SU-DHL-6 (cell line): ENCODE results near the gene ANKFY1.

Source experiments
- H2AFZ ChIP-seq: fragments of 200-600 bp; sonication (generic); 2 replicates; pipeline ENCODE4 v1.6.1; 2014; ENCODE audit warnings: low read depth, mild to moderate bottlenecking, moderate library complexity, mixed read lengths, antibody characterized with exemption, low read length; ENCODE audit not compliant: severe bottlenecking
- H3F3A ChIP-seq: fragments of 200-600 bp; shearing (Covaris generic); 2 replicates; pipeline ENCODE4 v1.6.0; 2016; ENCODE audit warnings: antibody characterized with exemption, mild to moderate bottlenecking; ENCODE audit not compliant: insufficient read depth
- H3K27ac ChIP-seq: fragments of 200-600 bp; sonication (generic); 2 replicates; pipeline ENCODE4 v1.5.1; 2016; ENCODE audit warnings: low read depth, mild to moderate bottlenecking, low read length, moderate library complexity, mixed read lengths
- H3K27me3 ChIP-seq: fragments of 200-600 bp; sonication (generic), shearing (Covaris generic); 2 replicates; pipeline ENCODE4 v1.6.0; 2014; ENCODE audit warnings: mild to moderate bottlenecking, low read length
- H3K36me3 ChIP-seq: fragments of 200-600 bp; sonication (generic); 2 replicates; pipeline ENCODE4 v1.6.1; 2014; ENCODE audit warnings: mild to moderate bottlenecking, low read length, mixed read lengths
- H3K4me2 ChIP-seq: fragments of 300-600, 200-600 bp; shearing (Covaris generic), sonication (generic); 2 replicates; pipeline ENCODE4 v1.6.0; 2014; ENCODE audit warnings: low read length, low read depth, mild to moderate bottlenecking; ENCODE audit not compliant: poor library complexity, severe bottlenecking
- H3K4me3 ChIP-seq: fragments of 200-600 bp; sonication (generic); 2 replicates; pipeline ENCODE4 v1.5.1; 2014; ENCODE audit warnings: antibody characterized with exemption, low read length, mild to moderate bottlenecking, mixed read lengths; ENCODE audit not compliant: insufficient read depth, poor library complexity, severe bottlenecking
- H3K79me2 ChIP-seq: fragments of 200-600 bp; sonication (generic); 2 replicates; pipeline ENCODE4 v1.6.1; 2014; ENCODE audit warnings: mild to moderate bottlenecking, low read length, moderate library complexity; ENCODE audit not compliant: insufficient read depth
- H3K9ac ChIP-seq: fragments of 200-600 bp; sonication (generic); 2 replicates; pipeline ENCODE4 v1.7.0; 2014; ENCODE audit warnings: mild to moderate bottlenecking, low read length
- H3K9me2 ChIP-seq: fragments of 200-600 bp; sonication (generic); replicated peaks from 2 replicates; pipeline ENCODE4 v1.6.1; 2014; ENCODE audit warnings: low read length; ENCODE audit not compliant: insufficient read depth
- H3K9me3 ChIP-seq: fragments of 200-600 bp; sonication (generic); 2 replicates; pipeline ENCODE4 v1.6.1; 2014; ENCODE audit warnings: low read length, mixed read lengths; ENCODE audit not compliant: insufficient read depth
- H4K20me1 ChIP-seq: fragments of 200-600 bp; sonication (generic); 2 replicates; pipeline ENCODE4 v1.6.1; 2014; ENCODE audit warnings: low read depth, mild to moderate bottlenecking, antibody characterized with exemption, low read length, moderate library complexity, mixed read lengths
- EZH2phosphoT487 ChIP-seq: fragments of 200-600 bp; sonication (generic), shearing (Covaris generic); conservative IDR thresholded peaks from 2 replicates; pipeline ENCODE4 v1.6.1; 2018; ENCODE audit warnings: mild to moderate bottlenecking, antibody characterized with exemption, low read length, moderate library complexity, mixed read lengths
- TF ChIP-seq, protein P1 (sequence below): fragments of 200-600 bp; sonication (generic); IDR thresholded peaks from one replicate; pipeline ENCODE4 v1.5.1; 2017; ENCODE audit warnings: antibody characterized with exemption, mild to moderate bottlenecking, low read length, moderate library complexity; ENCODE audit not compliant: insufficient read depth, poor library complexity, severe bottlenecking

Gene ANKFY1

GRCh38 chr17:4276514-4276913, 12.7 kb upstream of the ANKFY1 start:
- Histone ChIP-seq H3F3A (peaks cover 5% of the 10 kb centered on the region; the same call in 1 of the 2 replicates), H3K79me2 (peaks cover 18% of the 10 kb centered on the region), H3K36me3 (peaks cover 22% of the 10 kb centered on the region; the same call in 1 of the 2 replicates), H4K20me1 (no peaks in the 10 kb centered on the region), H2AFZ (no peak overlapping the region), H3K9me3 (no peaks in the 10 kb centered on the region), H3K27ac (no peak overlapping the region), H3K9me2 (no peaks in the 10 kb centered on the region), H3K9ac (no peak overlapping the region), H3K4me3 (no peak overlapping the region), H3K4me2 (no peak overlapping the region), H3K27me3 (no peaks in the 10 kb centered on the region)
- no peak for TF ChIP-seq EZH2phosphoT487
- TF ChIP-seq, protein P1, sequence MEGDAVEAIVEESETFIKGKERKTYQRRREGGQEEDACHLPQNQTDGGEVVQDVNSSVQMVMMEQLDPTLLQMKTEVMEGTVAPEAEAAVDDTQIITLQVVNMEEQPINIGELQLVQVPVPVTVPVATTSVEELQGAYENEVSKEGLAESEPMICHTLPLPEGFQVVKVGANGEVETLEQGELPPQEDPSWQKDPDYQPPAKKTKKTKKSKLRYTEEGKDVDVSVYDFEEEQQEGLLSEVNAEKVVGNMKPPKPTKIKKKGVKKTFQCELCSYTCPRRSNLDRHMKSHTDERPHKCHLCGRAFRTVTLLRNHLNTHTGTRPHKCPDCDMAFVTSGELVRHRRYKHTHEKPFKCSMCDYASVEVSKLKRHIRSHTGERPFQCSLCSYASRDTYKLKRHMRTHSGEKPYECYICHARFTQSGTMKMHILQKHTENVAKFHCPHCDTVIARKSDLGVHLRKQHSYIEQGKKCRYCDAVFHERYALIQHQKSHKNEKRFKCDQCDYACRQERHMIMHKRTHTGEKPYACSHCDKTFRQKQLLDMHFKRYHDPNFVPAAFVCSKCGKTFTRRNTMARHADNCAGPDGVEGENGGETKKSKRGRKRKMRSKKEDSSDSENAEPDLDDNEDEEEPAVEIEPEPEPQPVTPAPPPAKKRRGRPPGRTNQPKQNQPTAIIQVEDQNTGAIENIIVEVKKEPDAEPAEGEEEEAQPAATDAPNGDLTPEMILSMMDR: no peak

DNA sequence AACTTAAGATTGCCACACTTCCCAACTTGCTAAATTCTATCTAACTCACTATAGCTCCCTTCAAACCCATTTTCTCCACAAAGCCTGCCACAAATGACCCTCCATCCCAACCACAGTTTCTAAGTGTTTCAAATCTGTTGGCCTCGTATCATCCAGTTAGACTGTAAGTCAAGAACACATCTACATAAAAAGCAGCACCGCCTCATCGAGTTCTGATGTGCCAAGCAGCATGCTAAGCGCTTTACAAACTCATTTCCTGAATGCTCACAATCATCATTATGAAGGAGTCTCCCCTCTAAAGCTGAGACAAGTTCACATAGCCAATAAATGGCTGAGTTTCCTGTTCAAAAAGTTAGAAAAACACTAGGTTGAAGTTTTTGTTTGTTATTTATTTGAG, 9.2 kb upstream of the ANKFY1 start:
- no peaks in the 10 kb centered on the region for H3K27me3 ChIP-seq
- H2AFZ ChIP-seq: no peak overlapping the region
- peaks cover 16% of the 10 kb centered on the region; the same call in 1 of the 2 replicates for H3K79me2 ChIP-seq
- TF ChIP-seq, protein P1: no peak
- no peak for TF ChIP-seq EZH2phosphoT487
- peaks cover 9% of the 10 kb centered on the region for H3F3A ChIP-seq
- H3K9me2 ChIP-seq: no peaks in the 10 kb centered on the region
- H3K9me3 ChIP-seq: no peaks in the 10 kb centered on the region
- H4K20me1 ChIP-seq: no peaks in the 10 kb centered on the region
- H3K9ac ChIP-seq: no peak overlapping the region
- no peak overlapping the region for H3K4me3 ChIP-seq
- H3K4me2 ChIP-seq: no peak overlapping the region
- H3K27ac ChIP-seq: no peak overlapping the region
- H3K36me3 ChIP-seq: peaks cover 17% of the 10 kb centered on the region

DNA sequence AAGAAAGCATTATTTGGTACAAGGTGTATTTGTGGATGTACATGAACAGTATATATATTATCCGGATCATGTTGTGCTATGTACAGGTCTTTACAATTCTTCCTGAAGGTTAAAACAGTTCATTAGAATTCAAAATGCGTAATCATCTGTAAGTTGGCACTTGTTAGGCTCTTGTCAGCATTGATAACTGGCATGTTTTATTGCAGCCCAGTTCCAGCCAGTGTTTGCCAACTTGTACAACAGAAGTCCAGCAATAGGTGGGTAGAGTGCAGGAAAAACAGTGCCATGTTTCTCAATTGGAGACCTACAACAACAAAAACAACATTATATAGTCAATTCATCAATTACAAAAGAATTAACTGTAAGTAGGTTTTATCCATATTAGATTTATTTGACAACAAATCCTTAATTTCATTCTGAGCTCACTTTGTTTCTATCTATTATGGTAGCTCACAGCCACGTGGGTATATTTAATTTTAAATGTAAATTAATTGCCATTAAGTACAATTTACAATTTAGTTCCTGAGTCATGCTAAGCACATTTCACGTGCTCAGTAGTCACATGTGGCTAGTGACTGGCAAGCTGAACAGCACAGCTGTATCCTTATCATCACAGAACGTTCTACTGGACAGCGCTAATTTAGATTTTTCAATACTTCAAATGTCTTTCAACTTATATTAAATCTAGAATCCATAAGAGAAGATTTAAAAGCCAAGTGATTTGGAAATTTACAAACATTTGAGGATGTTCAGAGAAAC, 8.6 kb upstream of the ANKFY1 start:
- Histone ChIP-seq H3K36me3 (peaks cover 17% of the 10 kb centered on the region), H4K20me1 (no peaks in the 10 kb centered on the region)
- no peak for TF ChIP-seq EZH2phosphoT487
- TF ChIP-seq, protein P1: no peak

More for the DNA sequence above, 8.6 kb upstream of the ANKFY1 start:
- Histone ChIP-seq H3K27me3 (no peaks in the 10 kb centered on the region), H3F3A (peaks cover 9% of the 10 kb centered on the region), H3K9me3 (no peaks in the 10 kb centered on the region), H3K27ac (no peak overlapping the region), H3K9ac (no peak overlapping the region), H3K4me3 (no peak overlapping the region), H2AFZ (no peak overlapping the region), H3K4me2 (no peak overlapping the region), H3K79me2 (peaks cover 15% of the 10 kb centered on the region; the same call in 1 of the 2 replicates), H3K9me2 (no peaks in the 10 kb centered on the region)
